H1 (cell line): Measurements from ENCODE around the gene SLITRK3. TPM values are rescaled to one million over a fixed set of nuclear protein-coding genes. Genes with fewer than 3 reads are reported as not detected.
A peak's percentile ranks its signal among the peaks of the same experiment; 100 is the strongest.

Experiments
- CTCF ChIA-PET: fragments of 300-600 bp; sonication (Branson Sonifier 250); formaldehyde crosslinking; loops from one replicate; lab custom pipeline; 2021; ENCODE audit not compliant: partially characterized antibody; lab: Charles Lee
- POLR2A ChIA-PET: fragments of 300-600 bp; sonication (Branson Sonifier 250); formaldehyde crosslinking; loops from one replicate; lab custom pipeline; 2021; ENCODE audit warnings: inconsistent platforms; ENCODE audit not compliant: partially characterized antibody; lab: Charles Lee
- DNase-seq, 2 experiments: peaks; one replicate each; pipeline versions ENCODE4 v3.0.0 to v3.0.0-alpha.2; 2010 to 2022; ENCODE audit warnings: low spot score in 2 of 2, low read depth in 1 of 2, mixed read lengths in 1 of 2
- FAIRE-seq: peaks from 2 replicates; lab custom pipeline; 2011; peaks lifted over from hg19 to GRCh38; lab: Jason Lieb, UNC
- H2AFZ ChIP-seq: 2 replicates; pipeline ENCODE4 v1.8.1; 2012; ENCODE audit warnings: low read length, inconsistent platforms
- H2AK5ac ChIP-seq: 2 replicates; pipeline ENCODE4 v1.6.1; 2013; ENCODE audit warnings: low read depth, low read length
- H2BK120ac ChIP-seq: replicated peaks from 2 replicates; pipeline ENCODE3; 2013; ENCODE audit warnings: low read depth, low read length, inconsistent platforms
- H2BK12ac ChIP-seq: 2 replicates; pipeline ENCODE4 v1.6.1; 2013; ENCODE audit warnings: low read depth, low read length
- H2BK15ac ChIP-seq: 2 replicates; pipeline ENCODE4 v1.6.1; 2013; ENCODE audit warnings: low read length
- H2BK20ac ChIP-seq: 2 replicates; pipeline ENCODE4 v1.6.1; 2013; ENCODE audit warnings: low read length
- H2BK5ac ChIP-seq: 2 replicates; pipeline ENCODE4 v1.6.1; 2013; ENCODE audit warnings: low read depth, low read length
- H3K14ac ChIP-seq: 2 replicates; pipeline ENCODE4 v1.6.1; 2013; ENCODE audit warnings: inconsistent platforms; ENCODE audit not compliant: insufficient read length
- H3K18ac ChIP-seq: 2 replicates; pipeline ENCODE4 v1.6.1; 2013; ENCODE audit warnings: low read length; ENCODE audit errors: extremely low read depth
- H3K23ac ChIP-seq: 2 replicates; pipeline ENCODE4 v1.6.1; 2013; ENCODE audit warnings: inconsistent platforms; ENCODE audit not compliant: insufficient read length
- H3K23me2 ChIP-seq: 2 replicates; pipeline ENCODE4 v1.6.1; 2013; ENCODE audit warnings: low read depth, low read length
- H3K27ac ChIP-seq: 2 replicates; pipeline ENCODE4 v1.6.1; 2011; ENCODE audit warnings: low read depth, low read length, inconsistent platforms
- H3K27me3 ChIP-seq, 4 experiments: replicated peaks in 1 of 4; 1 replicate in 1 of 4; 2 replicates in 3 of 4; pipeline versions ENCODE4 v1.6.1 to v1.8.1; 2011 to 2013; ENCODE audit warnings: low read length in 3 of 4, mild to moderate bottlenecking in 3 of 4, inconsistent platforms in 2 of 4, mixed read lengths in 2 of 4, moderate library complexity in 1 of 4; ENCODE audit not compliant: control insufficient read depth in 3 of 4, insufficient read depth in 3 of 4; ENCODE audit errors: extremely low read depth in 1 of 4
- H3K36me3 ChIP-seq, 4 experiments: 2 replicates each; pipeline versions ENCODE4 v1.6.1 to v1.8.1; 2011 to 2013; ENCODE audit warnings: mild to moderate bottlenecking in 4 of 4, low read length in 3 of 4, moderate library complexity in 2 of 4, control low read depth in 1 of 4, inconsistent platforms in 1 of 4; ENCODE audit not compliant: insufficient read depth in 4 of 4, control insufficient read depth in 2 of 4
- H3K4ac ChIP-seq: replicated peaks from 2 replicates; pipeline ENCODE3; 2013; ENCODE audit warnings: low read length, low read depth, mixed read lengths, inconsistent platforms; ENCODE audit not compliant: insufficient read length
- H3K4me1 ChIP-seq, 4 experiments: replicated peaks in 1 of 4; 1 replicate in 1 of 4; 2 replicates in 3 of 4; pipeline versions ENCODE4 v1.6.1 to v1.8.1; 2011 to 2013; ENCODE audit warnings: low read length in 3 of 4, inconsistent platforms in 2 of 4, mixed read lengths in 1 of 4; ENCODE audit not compliant: insufficient read depth in 4 of 4, control insufficient read depth in 3 of 4
- H3K4me2 ChIP-seq, 2 experiments: 2 replicates each; pipeline versions ENCODE4 v1.6.1 to v1.8.1; 2011 to 2013; ENCODE audit warnings: low read depth in 2 of 2, low read length in 2 of 2, control low read depth in 1 of 2, inconsistent platforms in 1 of 2, mild to moderate bottlenecking in 1 of 2; ENCODE audit not compliant: insufficient read depth in 1 of 2
- H3K4me3 ChIP-seq, 4 experiments: fragments of 200-600, 300-600 bp in 1 of 4; sonication (generic), shearing (Covaris generic), sonication (Bioruptor Twin) in 1 of 4; 2 replicates each; pipeline versions ENCODE4 v1.5.1 to v1.8.1; 2011 to 2016; ENCODE audit warnings: low read length in 4 of 4, low read depth in 3 of 4, control low read depth in 2 of 4, inconsistent platforms in 2 of 4, mild to moderate bottlenecking in 2 of 4, mixed read lengths in 1 of 4, moderate library complexity in 1 of 4; ENCODE audit not compliant: insufficient read depth in 2 of 4; ENCODE audit errors: extremely low read depth in 1 of 4
- H3K56ac ChIP-seq: replicated peaks from 2 replicates; pipeline ENCODE3; 2013; ENCODE audit warnings: low read depth, mild to moderate bottlenecking, mixed read lengths, low read length, inconsistent platforms; ENCODE audit not compliant: insufficient read length
- H3K79me1 ChIP-seq: 2 replicates; pipeline ENCODE4 v1.6.1; 2013; ENCODE audit warnings: low read depth, low read length, control low read depth
- H3K79me2 ChIP-seq, 2 experiments: 2 replicates each; pipeline versions ENCODE4 v1.6.1 to v1.8.1; 2012 to 2013; ENCODE audit warnings: low read length in 2 of 2, mild to moderate bottlenecking in 2 of 2, inconsistent platforms in 1 of 2; ENCODE audit not compliant: insufficient read depth in 2 of 2, control insufficient read depth in 1 of 2
- H3K9ac ChIP-seq, 4 experiments: replicated peaks in 1 of 4; 1 replicate in 1 of 4; 2 replicates in 3 of 4; pipeline versions ENCODE4 v1.6.1 to v1.8.1; 2011 to 2013; ENCODE audit warnings: low read depth in 3 of 4, low read length in 3 of 4, control low read depth in 2 of 4, mild to moderate bottlenecking in 2 of 4, moderate library complexity in 2 of 4, inconsistent platforms in 1 of 4; ENCODE audit errors: extremely low read depth in 1 of 4
- H3K9me3 ChIP-seq, 2 experiments: 2 replicates each; pipeline versions ENCODE4 v1.6.1 to v1.8.1; 2012 to 2013; ENCODE audit warnings: mild to moderate bottlenecking in 2 of 2, moderate library complexity in 2 of 2, control low read depth in 1 of 2, inconsistent platforms in 1 of 2, low read depth in 1 of 2, low read length in 1 of 2, mixed read lengths in 1 of 2; ENCODE audit not compliant: insufficient read depth in 2 of 2
- H4K20me1 ChIP-seq, 2 experiments: replicated peaks in 1 of 2; 2 replicates each; pipeline versions ENCODE3 to v1.8.1; 2011 to 2013; ENCODE audit warnings: inconsistent platforms in 2 of 2, low read length in 2 of 2, mild to moderate bottlenecking in 1 of 2; ENCODE audit not compliant: insufficient read depth in 2 of 2, control insufficient read depth in 1 of 2
- H4K5ac ChIP-seq: 2 replicates; pipeline ENCODE4 v1.6.1; 2013; ENCODE audit warnings: low read length, low read depth, mixed read lengths, inconsistent platforms; ENCODE audit not compliant: insufficient read length
- H4K8ac ChIP-seq: 2 replicates; pipeline ENCODE4 v1.8.0; 2013; ENCODE audit warnings: mild to moderate bottlenecking, moderate library complexity, low read length, inconsistent platforms; ENCODE audit not compliant: insufficient read depth; ENCODE audit errors: extremely low read depth
- H4K91ac ChIP-seq: replicated peaks from 2 replicates; pipeline ENCODE3; 2013; ENCODE audit warnings: low read length, mixed read lengths, inconsistent platforms; ENCODE audit not compliant: insufficient read length
- ASH2L ChIP-seq: fragments of 200-600, 300-600 bp; sonication (generic); IDR thresholded peaks from one replicate; pipeline ENCODE4 v1.7.1; 2017; ENCODE audit warnings: low read length
- CTBP2 ChIP-seq: IDR thresholded peaks from 2 replicates; pipeline ENCODE4 v1.7.0; 2011; ENCODE audit warnings: borderline replicate concordance, mild to moderate bottlenecking, moderate library complexity, mixed read lengths, low read length; ENCODE audit not compliant: insufficient read depth, insufficient read length
- EZH2 ChIP-seq: fragments of 200-600 bp; sonication (generic); IDR thresholded peaks from 2 replicates; pipeline ENCODE4 v1.7.1; 2012; ENCODE audit warnings: low read depth, mild to moderate bottlenecking, moderate library complexity, low read length, inconsistent platforms; ENCODE audit not compliant: severe bottlenecking
- KDM5A ChIP-seq: fragments of 200-600 bp; IDR thresholded peaks from 2 replicates; pipeline ENCODE4 v1.7.1; 2012; ENCODE audit warnings: mild to moderate bottlenecking, low read length, inconsistent platforms, mixed read lengths
- RBBP5 ChIP-seq: IDR thresholded peaks from 2 replicates; pipeline ENCODE4 v1.7.1; 2012; ENCODE audit warnings: low read depth, mild to moderate bottlenecking, inconsistent platforms, low read length, moderate library complexity, borderline replicate concordance
- SUZ12 ChIP-seq: fragments of 200-600 bp; sonication (generic); IDR thresholded peaks from 2 replicates; pipeline ENCODE4 v1.6.1; 2012; ENCODE audit warnings: mild to moderate bottlenecking, inconsistent platforms, low read length, moderate library complexity, mixed read lengths
- TAF1 ChIP-seq: IDR thresholded peaks from 2 replicates; pipeline ENCODE4 v1.6.1; 2011; ENCODE audit warnings: mild to moderate bottlenecking, low read depth, low read length
- YY1 ChIP-seq: IDR thresholded peaks from 2 replicates; pipeline ENCODE4 v1.6.1; 2011; ENCODE audit warnings: low read depth, mild to moderate bottlenecking, low read length
- WGBS, 2 experiments: shearing (Covaris generic) in 1 of 2; methylation state at CpG; one replicate each; pipeline versions ENCODE4 v1.1.6 to v1.1.7; 2013 to 2015; ENCODE audit warnings: low lambda C conversion rate in 2 of 2, mixed read lengths in 2 of 2, inconsistent platforms in 1 of 2, low coverage in 1 of 2, missing lambda C conversion rate in 1 of 2; ENCODE audit not compliant: insufficient replicate concordance in 2 of 2, insufficient coverage in 1 of 2, insufficient read length in 1 of 2; ENCODE audit errors: extremely low coverage in 1 of 2, missing lambda C conversion rate in 1 of 2; 5-methylcytosine and 5-hydroxymethylcytosine counted together
- polyA plus RNA-seq, 7 experiments: library from polyadenylated mRNA; depleted of rRNA in 3 of 7; stranded (reverse) in 5 of 7; unstranded in 2 of 7; fragments of >200 nt in 5 of 7; fragments of 200-250 nt in 2 of 7; gene quantifications; 1 replicate in 5 of 7; 2 replicates in 1 of 7; 4 replicates in 1 of 7; pipeline versions ENCODE4 v1.2.1 to v1.2.3, GENCODE V29; 2011 to 2013; ENCODE audit warnings: missing spikeins in 2 of 7, mixed read lengths in 2 of 7
- total RNA-seq: library from RNA; stranded (reverse); fragmentation: NEBNext Ultra II Directional; extraction: Animal tissue kit (Norgen Biotek cat#: 25700); gene quantifications from 2 replicates; pipeline ENCODE4 v1.2.1, GENCODE V29; 2021

Gene SLITRK3
- total and polyA plus RNA-seq, 2 of the 8 experiments (the other 6 are each of a cell fraction or from before 2014, with no cell fraction given), result 0.71 to 3.4 TPM

- Histone ChIP-seq H4K20me1 (no peaks in the 10 kb centered on the region), H3K18ac (peak overlapping the region; percentile 62; the same call in 1 of the 2 replicates), H3K23ac (no peak overlapping the region), H3K9ac (peak overlapping the region in 3 of 4 experiments; percentile 42 to 79 (median 44); a peak in 4 of 7 replicates), H2BK120ac (no peak overlapping the region), H4K91ac (no peak overlapping the region), H3K79me1 (no peaks in the 10 kb centered on the region), H2BK5ac (no peak overlapping the region), H3K4me3 (peak overlapping the region; percentile 83 to 85 (median 83)), H3K79me2 (no peaks in the 10 kb centered on the region), H3K4me1 (peaks cover 0 to 13% (median 1%) of the 10 kb centered on the region in 4 experiments; a peak in 5 of 7 replicates), H2BK20ac (0 out of 2 replicates have a peak overlapping the region, but pooled peaks have one; percentile 2), H3K23me2 (peaks cover 33% of the 10 kb centered on the region), H3K27ac (no peak overlapping the region), H3K4me2 (peak overlapping the region; percentile 87 to 99), H3K56ac (no peak overlapping the region), H3K9me3 (no peaks in the 10 kb centered on the region), H3K14ac (no peak overlapping the region), H4K8ac (no peak overlapping the region), H2BK15ac (0 out of 2 replicates have a peak overlapping the region, but pooled peaks have one; percentile 37), H4K5ac (no peak overlapping the region), H3K36me3 (no peaks in the 10 kb centered on the region), H2AK5ac (no peak overlapping the region), H2BK12ac (peak overlapping the region; percentile 92; the same call in 1 of the 2 replicates), H3K4ac (no peak overlapping the region), H3K27me3 (peaks cover 6 to 41% (median 35%) of the 10 kb centered on the region in 4 experiments), H2AFZ (peak overlapping the region; percentile 58)
- DNase-seq (no peak), FAIRE-seq (no peak)
- WGBS, 2 experiments, result 1% methylated on average over 18 of the region's 18 CpGs; no CpG with 5 or more reads in 1 of the 2 experiments
- TF ChIP-seq EZH2 (peak; percentile 70), KDM5A (no peak), TAF1 (peak; percentile 2; the same call in 1 of the 2 replicates), ASH2L (no peak), RBBP5 (peak; percentile 68; the same call in 1 of the 2 replicates), SUZ12 (peak; percentile 55; the same call in 1 of the 2 replicates), CTBP2 (peak; percentile 41), YY1 (0 out of 2 replicates have a peak, but pooled peaks have one; percentile 41)
- POLR2A ChIA-PET, result interaction anchor here (1.1 kb wide), 1 partner anchor 940 kb away, joined by 3 read pairs; no protein-coding TSS in a partner anchor
- CTCF ChIA-PET, result interaction anchor here (1.5 to 2.3 kb wide), 3 partner anchors 11 to 121 kb away, joined by 4 to 22 read pairs (median 5); no protein-coding TSS in a partner anchor
Measured at GRCh38 chr3:165195241-165195639, 944 bp downstream of the SLITRK3 start.
